ENCODE results near the gene VWA3B.

Gene VWA3B

GRCh38 chr2:98346311-98347236 lies 259.6 kb downstream of the VWA3B start, which contains the start of gene CNGA3:
Gene CNGA3, plus strand, starts transcription at chr2:98346456. Its CDS starts 23,520 bp downstream, at chr2:98369976.
- DNase-seq: no peak

DNA sequence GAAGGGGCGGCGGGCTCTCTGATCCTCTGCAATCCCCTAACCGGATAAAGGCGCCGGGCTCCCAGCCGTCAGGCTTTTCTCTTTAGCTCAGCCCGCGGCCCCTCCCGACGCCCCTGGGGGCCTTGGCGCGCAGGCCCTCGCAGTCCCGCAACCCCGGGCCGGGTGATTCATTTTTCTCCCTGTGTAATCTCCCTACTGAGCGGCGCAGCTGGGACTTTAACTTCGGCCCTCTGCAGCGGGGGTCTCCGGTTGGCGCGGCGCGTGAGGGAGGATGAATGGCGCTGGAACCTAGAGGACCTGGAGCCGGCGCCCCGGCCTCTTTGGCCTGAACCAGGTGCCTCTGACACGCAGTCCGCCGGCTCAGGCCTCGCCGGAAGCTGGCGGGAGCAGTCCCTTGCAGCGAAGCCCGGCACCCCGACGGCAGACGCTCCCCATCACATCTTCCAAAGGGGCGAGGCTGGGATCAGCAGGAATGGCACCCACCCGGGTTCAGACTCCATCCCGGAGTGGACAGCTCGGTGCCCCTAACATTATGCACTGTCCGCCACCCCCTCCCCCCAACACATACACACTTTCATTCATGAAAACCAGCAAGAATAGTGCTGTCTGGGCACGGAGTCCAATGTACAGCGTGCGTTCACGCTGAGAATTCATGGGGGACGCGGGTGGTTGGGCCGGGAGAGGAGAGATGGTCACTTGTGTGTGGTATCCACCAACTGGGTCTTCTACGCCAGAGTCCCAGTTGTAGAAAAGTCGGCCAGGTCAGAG lies 260.5 kb downstream of the VWA3B start:
- DNase-seq: no peak

DNA sequence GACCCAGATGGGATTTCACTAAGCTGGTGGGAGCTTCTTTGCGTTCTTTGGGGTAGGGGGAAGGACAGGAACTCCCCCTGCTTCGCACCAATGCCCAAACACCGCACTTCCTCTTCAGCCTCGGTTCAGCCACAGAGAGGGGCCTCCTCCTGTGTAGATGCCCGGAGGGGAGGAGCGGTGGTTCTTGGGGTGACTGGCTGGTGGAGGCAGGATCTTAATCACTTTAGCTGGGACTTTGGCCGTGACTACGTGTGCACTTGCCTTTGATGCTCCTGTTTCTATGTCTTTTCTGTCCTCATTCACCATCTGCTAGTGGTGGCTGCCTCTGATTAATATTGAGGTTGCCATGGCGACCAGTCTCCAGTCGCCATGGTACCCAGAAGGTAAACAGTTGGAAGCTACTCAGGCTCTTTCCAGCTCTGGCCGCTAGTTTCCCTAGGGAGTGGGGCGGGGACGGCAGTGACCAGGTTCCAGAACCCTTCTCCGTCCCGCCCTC lies 261.1 kb downstream of the VWA3B start:
- DNase-seq: no peak

GRCh38 chr2:98350411-98350810 lies 263.4 kb downstream of the VWA3B start:
- DNase-seq: no peak

- no peak for DNase-seq
Measured at GRCh38 chr2:98355881-98356280, 268.9 kb downstream of the VWA3B start.

DNA sequence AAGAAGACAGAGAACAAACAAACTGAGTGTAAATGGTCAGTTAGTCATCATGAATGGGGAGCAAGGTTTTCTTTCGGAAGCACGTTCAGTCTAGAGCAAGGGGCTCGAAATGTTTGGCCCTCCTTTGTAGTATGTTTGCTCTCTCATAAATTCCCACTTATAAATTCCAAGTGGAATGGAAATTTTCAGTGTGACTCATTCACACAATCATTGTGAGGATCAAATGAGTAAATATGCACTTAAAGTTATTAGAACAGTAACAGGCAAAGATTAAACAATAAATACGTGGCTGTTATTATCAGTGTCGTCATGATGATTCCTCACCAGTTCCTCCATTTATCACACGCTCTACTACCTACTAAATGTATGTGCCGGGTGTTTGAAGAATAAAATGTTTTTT lies 269.8 kb downstream of the VWA3B start:
- no peak for DNase-seq

DNA sequence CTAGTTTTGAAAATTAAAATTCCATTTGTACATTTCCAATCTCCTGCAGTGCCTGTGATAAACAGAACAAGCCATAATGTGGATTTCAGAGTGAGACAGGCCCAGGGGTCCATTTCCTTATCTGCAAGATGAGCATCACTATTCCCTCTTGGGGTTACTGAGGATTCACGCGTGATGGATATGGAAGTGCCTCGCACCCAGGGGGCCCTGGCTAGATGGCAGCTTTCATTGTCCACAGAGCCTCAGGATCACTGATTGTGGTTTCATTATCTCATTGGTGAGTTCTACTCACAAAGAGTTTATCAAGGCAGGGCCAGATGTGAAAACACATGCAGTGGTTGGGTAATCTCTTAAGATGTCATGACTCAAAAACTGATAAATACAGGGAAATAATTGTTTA lies 270.9 kb downstream of the VWA3B start:
- no peak for DNase-seq

DNA sequence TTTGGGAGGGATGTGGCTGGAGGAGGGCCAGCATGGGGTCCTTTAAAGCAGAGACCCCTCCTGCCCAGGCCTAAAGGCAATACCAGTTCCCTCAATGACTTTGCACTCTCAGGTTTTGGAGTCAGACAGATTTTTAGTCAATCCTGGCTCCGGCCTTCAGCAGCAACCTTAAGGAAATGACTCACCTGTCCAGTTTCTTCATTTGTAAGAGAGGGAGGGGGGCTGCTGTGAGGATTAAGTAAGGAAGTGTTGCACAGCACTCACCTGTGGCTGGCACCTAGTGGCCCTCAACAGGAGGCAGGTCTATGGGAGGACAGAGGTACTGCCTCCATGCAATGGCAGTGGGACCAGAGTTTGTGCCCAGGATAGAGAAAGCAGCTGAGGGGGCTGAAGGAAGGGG lies 273.0 kb downstream of the VWA3B start:
- no peak for DNase-seq

Measured in inflammatory macrophage treated with lipopolysaccharide for 4 hours (primary cell).